ENCODE measurements around the gene FOXD4L1.
"Not testable (repeated sequence)": the region's sequence is repeated elsewhere in the genome, so short reads cannot be mapped to it uniquely, and the experiment has no call there.

DNA sequence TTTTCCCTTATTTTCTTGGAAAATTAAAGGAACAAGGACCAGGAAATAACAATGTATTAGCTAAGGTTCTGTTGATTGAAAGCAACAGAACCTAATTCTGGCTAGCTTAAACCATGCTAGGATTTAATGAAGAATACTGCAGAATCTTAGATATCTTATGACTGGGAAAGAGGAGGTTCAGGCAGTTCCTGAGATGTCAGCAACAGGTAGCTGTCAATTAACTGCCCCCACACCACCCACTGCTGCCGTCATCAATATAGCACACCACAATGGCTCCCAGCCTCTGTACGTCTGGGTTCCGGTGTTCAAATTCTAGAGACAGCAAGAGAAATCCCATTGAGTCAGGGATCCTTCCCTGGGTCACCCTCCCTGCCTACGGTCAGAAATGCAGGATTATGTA, 34.5 kb downstream of the FOXD4L1 start:
- TF ChIP-seq, protein P1, sequence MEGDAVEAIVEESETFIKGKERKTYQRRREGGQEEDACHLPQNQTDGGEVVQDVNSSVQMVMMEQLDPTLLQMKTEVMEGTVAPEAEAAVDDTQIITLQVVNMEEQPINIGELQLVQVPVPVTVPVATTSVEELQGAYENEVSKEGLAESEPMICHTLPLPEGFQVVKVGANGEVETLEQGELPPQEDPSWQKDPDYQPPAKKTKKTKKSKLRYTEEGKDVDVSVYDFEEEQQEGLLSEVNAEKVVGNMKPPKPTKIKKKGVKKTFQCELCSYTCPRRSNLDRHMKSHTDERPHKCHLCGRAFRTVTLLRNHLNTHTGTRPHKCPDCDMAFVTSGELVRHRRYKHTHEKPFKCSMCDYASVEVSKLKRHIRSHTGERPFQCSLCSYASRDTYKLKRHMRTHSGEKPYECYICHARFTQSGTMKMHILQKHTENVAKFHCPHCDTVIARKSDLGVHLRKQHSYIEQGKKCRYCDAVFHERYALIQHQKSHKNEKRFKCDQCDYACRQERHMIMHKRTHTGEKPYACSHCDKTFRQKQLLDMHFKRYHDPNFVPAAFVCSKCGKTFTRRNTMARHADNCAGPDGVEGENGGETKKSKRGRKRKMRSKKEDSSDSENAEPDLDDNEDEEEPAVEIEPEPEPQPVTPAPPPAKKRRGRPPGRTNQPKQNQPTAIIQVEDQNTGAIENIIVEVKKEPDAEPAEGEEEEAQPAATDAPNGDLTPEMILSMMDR (IDR thresholded peaks at IDR 0.05 in 8 of 11, conservative IDR thresholded peaks at IDR 0.05 in 3 of 11): not testable (repeated sequence)
- not testable (repeated sequence) for TF ChIP-seq POLR2A, POLR2AphosphoS5 (IDR thresholded peaks at IDR 0.05)

Data from spleen (tissue), 7 donors.